ENCODE results near the gene OAT. TPM values are rescaled to one million over a fixed set of nuclear protein-coding genes. Genes with fewer than 3 reads are reported as not detected.

Gene OAT
- total RNA-seq, 2 donors from 2014 or later: 33.4 to 37.5 TPM

DNA sequence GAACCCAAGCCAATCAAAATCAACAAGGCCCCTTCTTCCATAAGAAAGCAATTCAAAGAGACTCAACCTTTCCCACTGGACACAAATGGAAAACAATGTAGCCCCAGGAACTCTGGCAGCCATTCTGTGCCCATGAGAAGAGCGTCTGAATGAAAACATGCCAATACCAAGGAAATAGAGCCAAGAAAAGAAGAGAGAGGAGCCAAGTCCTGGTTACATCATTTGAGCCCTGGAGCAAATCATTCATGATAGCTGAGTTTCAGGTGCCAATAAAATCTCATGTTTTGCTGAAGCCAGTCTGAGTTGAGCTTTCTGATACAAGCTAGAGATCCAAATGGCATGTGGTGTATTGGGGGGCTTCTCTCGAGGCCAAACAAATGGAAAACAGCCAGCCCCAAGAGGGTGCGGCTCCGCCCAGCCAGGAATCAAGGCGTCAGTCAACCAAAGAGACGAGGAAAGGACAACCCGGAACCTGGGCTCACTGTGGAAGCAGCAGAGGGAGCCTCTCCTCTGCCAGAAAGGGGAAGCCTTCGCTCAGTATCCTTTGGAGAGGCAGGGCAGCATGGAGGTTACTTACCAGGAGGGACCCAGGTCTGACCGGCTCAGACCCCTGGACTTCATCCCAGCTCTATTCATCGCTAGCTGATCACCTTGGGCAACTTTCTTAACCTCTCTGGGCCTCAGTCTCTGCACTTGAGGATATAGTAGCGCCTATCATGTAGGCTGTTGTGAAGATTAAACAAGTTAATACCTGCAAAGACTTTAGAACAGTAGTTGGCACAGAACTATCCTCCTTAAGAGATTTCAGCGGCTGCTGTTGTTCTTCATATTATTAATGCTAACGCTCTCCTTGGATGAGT is 61.8 kb downstream of the OAT start:
- Mint-ChIP-seq H3K27me3 (peaks cover 11% of the 10 kb centered on the region in 2 donors), H3K4me3 (no peak overlapping the region), H3K4me1 (ENCODE audit: low read depth in 2 of 2) (peaks cover 0 to 10% of the 10 kb centered on the region in 2 donors), H3K27ac (no peak overlapping the region), H3K9me3 (peaks cover 3% of the 10 kb centered on the region), H3K36me3 (no peaks in the 10 kb centered on the region)
- ATAC-seq (no peak), DNase-seq (ENCODE audit: low spot score) (no peak)

DNA sequence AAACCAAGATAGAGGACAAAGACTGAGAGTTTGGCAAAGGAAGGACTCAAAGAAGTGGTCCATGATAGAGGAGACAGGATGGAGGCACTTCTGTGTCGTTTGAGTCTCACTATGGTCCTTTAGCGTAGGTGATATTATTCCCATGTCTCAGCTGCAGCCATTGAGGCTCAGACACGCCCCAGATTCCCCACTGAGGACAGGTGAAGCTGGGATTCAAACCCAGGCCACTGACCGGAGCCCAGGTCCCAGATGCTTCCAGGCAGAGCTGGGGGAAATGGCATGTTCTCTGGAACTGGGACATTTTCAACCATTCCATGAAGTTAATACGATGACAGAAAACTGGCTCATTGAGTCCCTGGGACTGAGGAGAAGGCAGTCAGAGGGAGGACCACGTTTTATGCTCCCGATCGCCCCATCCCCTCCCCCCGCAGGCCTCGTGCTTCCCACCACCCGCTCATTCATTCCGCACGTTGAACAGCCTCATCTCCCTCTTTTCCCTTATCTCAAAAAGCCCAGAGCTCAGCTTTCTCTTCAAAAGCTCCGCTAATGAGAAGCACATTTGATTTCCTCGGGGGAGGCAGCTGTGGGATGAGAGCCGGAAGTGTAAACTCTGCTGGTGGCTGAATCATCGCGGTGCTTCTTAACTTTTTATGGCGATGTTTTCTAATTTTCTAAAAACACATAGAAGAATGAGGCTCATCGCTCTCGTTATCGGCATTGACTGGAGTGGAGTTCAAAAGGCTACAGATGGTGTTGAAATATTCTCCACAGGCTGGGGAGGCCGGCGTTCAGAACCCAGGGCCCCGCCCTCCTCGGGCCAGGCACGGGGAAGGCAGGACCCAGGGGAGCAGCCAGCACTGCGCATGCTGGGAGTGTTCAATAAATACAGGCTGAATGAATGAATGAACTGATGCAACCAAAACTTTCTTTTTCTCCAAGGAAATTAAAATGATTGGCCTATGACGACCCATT is 64.0 kb downstream of the OAT start:
- Mint-ChIP-seq H3K4me1 (ENCODE audit: low read depth in 2 of 2) (peaks cover 0 to 10% of the 10 kb centered on the region in 2 donors), H3K27ac (peak overlapping the region in 1 of 2 donors; percentile 76), H3K9me3 (peaks cover 2% of the 10 kb centered on the region), H3K27me3 (peaks cover 11 to 13% of the 10 kb centered on the region in 2 donors), H3K4me3 (peak overlapping the region; percentile 75), H3K36me3 (no peaks in the 10 kb centered on the region)
- ATAC-seq (peak; percentile 77 to 82), DNase-seq (ENCODE audit: low spot score) (no peak)

DNA sequence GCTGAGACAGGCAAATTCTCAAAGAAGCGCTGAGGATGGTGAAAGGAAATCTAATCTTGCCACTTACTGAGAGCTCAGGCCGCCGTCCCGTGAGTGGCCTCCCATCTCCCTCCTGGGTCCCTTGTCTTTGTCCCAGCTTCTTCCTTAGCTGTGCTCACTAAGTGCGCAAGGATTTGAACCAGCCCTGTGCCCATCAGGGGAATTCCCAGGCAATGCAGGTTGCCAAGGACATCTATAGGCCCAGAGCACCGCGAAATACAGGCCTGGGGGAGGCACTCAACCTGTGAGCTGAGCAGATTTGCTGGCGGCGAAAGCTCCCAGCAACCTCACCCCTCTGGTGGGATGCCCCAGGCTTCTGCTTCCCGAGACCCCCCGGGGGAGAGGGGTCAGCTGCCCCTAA is 64.8 kb downstream of the OAT start:
- DNase-seq (ENCODE audit: low spot score): no peak
- H3K27ac Mint-ChIP-seq: peak overlapping the region in 1 of 2 donors; percentile 76
- no peak for ATAC-seq
- no peaks in the 10 kb centered on the region for H3K36me3 Mint-ChIP-seq
- H3K4me3 Mint-ChIP-seq: peak overlapping the region; percentile 75
- no peaks in the 10 kb centered on the region for H3K9me3 Mint-ChIP-seq
- peaks cover 0 to 10% of the 10 kb centered on the region in 2 donors for H3K4me1 Mint-ChIP-seq (ENCODE audit: low read depth in 2 of 2)
- H3K27me3 Mint-ChIP-seq: peaks cover 9 to 16% of the 10 kb centered on the region in 2 donors

DNA sequence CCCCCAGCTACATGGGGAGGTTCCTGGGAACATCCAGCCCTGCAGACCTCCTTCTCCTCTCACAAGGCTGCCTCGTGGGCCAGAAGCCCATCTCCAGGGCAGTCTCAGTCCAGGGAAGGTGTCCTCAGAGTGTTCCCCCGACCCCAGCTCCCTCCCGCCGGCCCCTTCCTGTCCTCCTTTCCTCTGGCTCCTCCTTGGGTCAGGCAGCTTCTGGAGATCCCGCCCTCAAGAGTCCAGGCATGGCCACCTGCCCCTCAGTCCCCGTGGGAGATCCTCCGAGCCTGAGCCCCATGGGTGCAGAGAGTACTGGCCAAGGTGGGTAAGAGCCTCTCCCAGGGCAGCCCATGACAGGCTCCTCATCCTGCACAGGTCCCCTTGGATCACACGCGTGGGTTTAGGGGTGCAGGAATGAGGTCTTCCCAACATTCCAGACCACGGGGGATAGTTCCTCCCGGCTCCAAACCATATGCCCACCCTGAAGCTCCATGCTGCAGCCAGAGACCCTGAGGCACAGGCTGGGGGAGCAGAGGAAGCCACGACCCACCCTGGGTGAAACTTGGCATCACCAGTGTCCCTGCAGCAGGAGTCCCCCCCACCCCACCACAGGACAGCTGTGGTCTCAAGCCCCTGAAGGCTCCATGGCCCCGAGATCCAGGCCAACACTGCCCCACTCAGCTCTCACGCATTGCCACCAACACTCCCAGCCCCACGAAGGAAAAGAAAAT is 65.5 kb downstream of the OAT start:
- Mint-ChIP-seq H3K4me1 (ENCODE audit: low read depth in 2 of 2) (peaks cover 0 to 10% of the 10 kb centered on the region in 2 donors), H3K36me3 (no peaks in the 10 kb centered on the region), H3K27me3 (peaks cover 5 to 16% of the 10 kb centered on the region in 2 donors), H3K27ac (no peak overlapping the region), H3K9me3 (no peaks in the 10 kb centered on the region), H3K4me3 (no peak overlapping the region)
- DNase-seq (ENCODE audit: low spot score): no peak
- no peak for ATAC-seq

DNA sequence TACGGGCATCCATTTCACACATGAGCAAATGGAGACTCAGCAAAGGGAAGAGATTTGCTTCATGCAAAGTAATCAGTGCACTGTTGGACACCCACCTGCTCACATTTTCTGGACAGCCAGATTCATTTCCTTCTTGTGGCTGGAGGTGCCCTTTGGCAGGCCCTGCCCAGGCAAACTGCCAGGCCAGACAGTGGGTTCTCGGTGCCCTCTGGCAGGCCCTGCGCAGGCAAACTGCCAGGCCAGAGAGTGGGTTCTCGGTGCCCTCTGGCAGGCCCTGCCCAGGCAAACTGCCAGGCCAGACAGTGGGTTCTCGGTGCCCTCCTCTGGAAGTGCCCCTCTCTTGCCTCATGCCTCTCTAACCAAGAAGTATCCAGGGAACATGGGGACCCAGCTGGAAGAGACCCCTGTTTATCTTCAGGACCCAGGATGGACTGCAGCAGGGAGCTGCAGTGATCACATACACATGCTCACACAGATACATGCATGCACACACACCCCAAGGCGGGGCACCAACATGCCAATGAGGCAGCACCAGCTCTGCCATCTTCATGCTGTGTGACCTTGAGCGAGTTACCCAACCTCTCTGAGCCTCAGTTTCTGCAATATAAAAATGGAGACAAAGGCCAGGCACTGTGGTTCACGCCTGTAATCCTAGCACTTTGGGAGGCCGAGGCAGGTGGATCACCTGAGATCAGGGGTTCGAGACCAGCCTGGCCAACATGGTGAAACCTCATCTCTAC is 67.1 kb downstream of the OAT start:
- H3K9me3 Mint-ChIP-seq: no peaks in the 10 kb centered on the region
- no peak for ATAC-seq
- H3K27ac Mint-ChIP-seq: no peak overlapping the region
- no peaks in the 10 kb centered on the region for H3K36me3 Mint-ChIP-seq
- H3K4me1 Mint-ChIP-seq (ENCODE audit: low read depth in 2 of 2): peaks cover 0 to 10% of the 10 kb centered on the region in 2 donors
- no peak overlapping the region for H3K4me3 Mint-ChIP-seq
- DNase-seq (ENCODE audit: low spot score): no peak
- H3K27me3 Mint-ChIP-seq: peaks cover 0 to 12% of the 10 kb centered on the region in 2 donors

DNA sequence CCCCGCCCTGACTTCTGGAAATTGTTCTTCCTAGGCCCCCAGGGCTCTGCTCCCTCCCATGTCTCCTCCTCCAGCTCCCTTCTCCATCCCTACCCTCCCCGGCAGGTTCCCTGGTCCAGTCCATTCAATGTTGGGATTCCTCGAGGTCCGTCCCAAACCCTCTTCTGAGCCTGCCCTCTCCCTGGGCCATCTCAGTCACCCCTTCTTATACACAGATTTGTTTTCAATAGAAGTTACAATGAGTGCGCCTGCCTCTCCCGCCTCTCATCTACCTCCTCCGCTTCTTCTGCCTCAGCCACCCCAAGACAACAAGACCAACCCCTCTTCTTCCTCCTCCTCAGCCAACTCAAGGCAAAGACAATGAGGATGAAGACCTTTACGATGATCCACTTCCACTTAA is 67.9 kb downstream of the OAT start:
- Mint-ChIP-seq H3K27me3 (peaks cover 0 to 8% of the 10 kb centered on the region in 2 donors), H3K36me3 (no peaks in the 10 kb centered on the region), H3K9me3 (no peaks in the 10 kb centered on the region), H3K27ac (no peak overlapping the region), H3K4me1 (ENCODE audit: low read depth in 2 of 2) (peaks cover 0 to 10% of the 10 kb centered on the region in 2 donors), H3K4me3 (no peak overlapping the region)
- DNase-seq (ENCODE audit: low spot score) (no peak), ATAC-seq (no peak)

DNA sequence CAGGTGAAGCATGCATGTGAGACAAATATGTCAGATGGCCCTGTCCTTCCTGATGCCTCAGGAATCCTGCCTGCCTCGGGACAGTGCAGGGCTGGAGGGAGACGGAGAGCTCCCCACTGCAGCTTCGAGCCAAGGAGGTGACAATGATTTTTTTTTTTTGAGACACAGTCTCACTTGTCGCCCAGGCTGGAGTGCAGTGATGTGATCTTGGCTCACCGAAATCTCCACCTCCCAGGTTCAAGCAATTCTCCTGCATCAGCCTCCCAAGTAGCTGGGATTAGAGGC is 68.8 kb downstream of the OAT start:
- ATAC-seq (no peak), DNase-seq (ENCODE audit: low spot score) (no peak)
- H3K4me1 Mint-ChIP-seq (ENCODE audit: low read depth in 2 of 2): peaks cover 0 to 9% of the 10 kb centered on the region in 2 donors
- H3K4me3 Mint-ChIP-seq: no peak overlapping the region
- H3K36me3 Mint-ChIP-seq: no peaks in the 10 kb centered on the region
- H3K27ac Mint-ChIP-seq: no peak overlapping the region
- H3K9me3 Mint-ChIP-seq: no peaks in the 10 kb centered on the region
- peaks cover 0 to 8% of the 10 kb centered on the region in 2 donors for H3K27me3 Mint-ChIP-seq

DNA sequence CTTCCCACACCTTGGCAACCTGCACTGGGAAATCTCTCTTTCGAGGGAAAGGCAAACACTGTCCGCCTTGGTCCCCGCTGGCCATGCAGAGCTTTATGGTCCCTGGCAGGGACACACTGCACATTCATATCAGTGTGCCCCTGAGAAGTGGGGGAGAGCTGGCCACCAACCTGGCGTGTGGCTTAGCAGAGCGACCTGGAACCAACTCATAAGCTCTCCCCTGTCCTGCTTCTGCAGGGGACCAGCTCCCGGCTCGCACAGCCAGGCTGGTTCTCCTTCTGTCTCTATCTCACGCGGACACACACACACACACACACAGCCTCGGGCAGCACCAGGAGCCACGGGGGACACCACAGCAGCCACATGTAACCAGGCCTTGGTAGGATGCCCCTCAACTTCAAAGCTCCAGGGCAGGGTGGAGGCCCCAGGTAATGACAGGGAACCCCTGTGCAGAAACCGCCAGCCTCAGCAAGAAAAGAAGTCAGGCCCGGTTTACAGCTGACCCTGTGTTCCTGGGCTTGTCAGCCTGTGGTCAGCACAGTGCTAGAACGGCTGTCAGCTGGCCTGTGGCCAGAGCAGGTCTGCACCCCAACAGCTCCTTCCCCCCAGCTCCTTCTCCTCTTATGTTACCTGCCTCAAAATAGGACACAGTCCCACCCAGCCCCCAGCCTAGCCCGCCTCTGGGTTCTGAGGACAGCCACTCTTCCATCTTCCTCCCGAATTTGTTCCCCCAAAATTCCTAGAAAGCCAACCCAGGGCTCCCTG is 69.3 kb downstream of the OAT start:
- H3K36me3 Mint-ChIP-seq: no peaks in the 10 kb centered on the region
- H3K27ac Mint-ChIP-seq: no peak overlapping the region
- ATAC-seq (no peak), DNase-seq (ENCODE audit: low spot score) (no peak)
- H3K4me3 Mint-ChIP-seq: no peak overlapping the region
- H3K9me3 Mint-ChIP-seq: no peaks in the 10 kb centered on the region
- H3K4me1 Mint-ChIP-seq (ENCODE audit: low read depth in 2 of 2): peaks cover 0 to 4% of the 10 kb centered on the region in 2 donors
- H3K27me3 Mint-ChIP-seq: peaks cover 0 to 5% of the 10 kb centered on the region in 2 donors

DNA sequence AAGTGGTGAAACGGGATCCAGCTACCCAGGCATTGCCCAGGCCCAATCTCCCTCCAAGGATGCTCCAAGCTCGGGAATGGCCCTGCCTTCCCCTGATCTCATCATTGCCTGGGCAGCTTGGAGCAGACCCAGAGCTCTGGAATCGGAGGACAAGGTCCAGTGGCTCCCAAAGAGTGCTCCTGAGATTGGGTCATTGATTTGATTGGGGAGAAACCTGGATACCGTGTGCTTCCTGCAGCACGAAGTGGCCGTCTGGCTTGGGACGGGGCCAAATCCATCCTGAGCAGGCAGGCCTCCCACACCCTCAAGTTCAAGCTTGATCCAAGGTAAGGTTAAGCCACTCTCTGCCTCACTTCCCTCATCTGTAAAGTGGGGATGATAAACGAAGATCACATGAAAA is 69.9 kb downstream of the OAT start:
- peaks cover 0 to 5% of the 10 kb centered on the region in 2 donors for H3K27me3 Mint-ChIP-seq
- H3K36me3 Mint-ChIP-seq: no peaks in the 10 kb centered on the region
- H3K27ac Mint-ChIP-seq: no peak overlapping the region
- no peak for DNase-seq (ENCODE audit: low spot score)
- ATAC-seq: no peak
- H3K4me1 Mint-ChIP-seq (ENCODE audit: low read depth in 2 of 2): no peaks in the 10 kb centered on the region
- H3K9me3 Mint-ChIP-seq: no peaks in the 10 kb centered on the region
- no peak overlapping the region for H3K4me3 Mint-ChIP-seq

DNA sequence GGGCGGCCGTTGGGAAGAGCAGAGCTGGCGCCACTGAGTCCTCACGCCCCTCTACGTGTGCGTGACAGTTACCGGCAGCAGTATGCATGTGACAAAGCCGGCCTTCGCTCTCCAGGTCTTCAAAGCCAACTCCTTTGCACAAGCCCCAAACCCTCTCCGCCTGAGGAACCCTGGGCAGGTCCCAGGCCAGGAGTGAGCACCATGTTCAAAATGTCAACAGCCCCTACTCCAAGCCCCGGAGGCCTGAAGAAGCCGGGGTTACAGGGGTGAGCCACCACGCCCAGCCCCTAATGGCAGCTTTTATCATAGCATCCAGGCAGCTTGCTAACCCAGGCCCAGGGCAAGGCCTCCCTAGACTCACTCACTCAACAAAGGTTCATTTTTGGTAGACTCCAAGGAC is 70.8 kb downstream of the OAT start:
- DNase-seq (ENCODE audit: low spot score): no peak
- Mint-ChIP-seq H3K4me1 (ENCODE audit: low read depth in 2 of 2) (peaks cover 0 to 2% of the 10 kb centered on the region in 2 donors), H3K4me3 (no peak overlapping the region), H3K27ac (no peak overlapping the region), H3K36me3 (no peaks in the 10 kb centered on the region), H3K9me3 (no peaks in the 10 kb centered on the region), H3K27me3 (peaks cover 0 to 5% of the 10 kb centered on the region in 2 donors)
- ATAC-seq: no peak
